ENCODE data around the gene RAB31.
A peak's percentile ranks its signal among the peaks of the same experiment; 100 is the strongest.

DNA sequence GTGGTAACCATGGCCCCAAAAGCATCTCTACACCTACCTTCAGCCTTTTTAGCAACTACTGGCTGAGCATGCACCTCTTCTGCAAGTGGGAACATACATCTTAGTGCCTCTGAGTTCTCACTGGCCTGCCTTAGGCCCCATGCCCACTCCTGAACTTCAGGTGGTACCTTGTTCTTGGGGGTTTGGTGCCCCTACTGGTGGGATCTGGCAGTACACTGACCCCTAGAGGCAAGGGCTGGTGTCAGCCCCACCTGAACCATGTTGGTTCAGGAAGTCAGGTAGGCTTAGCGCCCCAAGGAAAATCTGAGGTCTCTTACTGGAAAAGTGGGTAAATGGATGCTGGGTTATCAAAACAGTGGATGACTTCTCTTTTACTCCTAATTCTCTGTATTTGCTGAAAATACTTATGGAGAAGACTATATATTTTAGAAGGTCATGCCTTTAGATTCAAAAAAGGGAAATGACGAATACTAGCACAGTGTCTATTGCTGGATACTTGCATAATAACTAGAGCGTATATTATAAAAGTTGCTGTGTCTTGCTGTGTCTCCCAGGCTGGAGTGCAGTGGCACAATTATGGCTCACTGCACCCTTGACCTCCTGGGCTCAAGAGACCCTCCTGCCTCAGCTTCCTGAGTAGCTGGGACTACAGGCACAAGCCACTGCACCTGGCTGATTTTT, 84.6 kb downstream of the RAB31 start:
- TF ChIP-seq CTCF (IDR thresholded peaks at IDR 0.05) (peak in 1 of 3 donors; percentile 24), POLR2AphosphoS5 (IDR thresholded peaks at IDR 0.05) (no peak), POLR2A (IDR thresholded peaks at IDR 0.05) (no peak)

All from breast epithelium (tissue), 3 donors.